ENCODE results near the gene RBM20. TPM values are rescaled to one million over a fixed set of nuclear protein-coding genes. Genes with fewer than 3 reads are reported as not detected.

RBM20 gene
- total RNA-seq, 1 experiment from 2014 or later, result not detected

GRCh38 chr10:110812583-110812982 lies 168.4 kb downstream of the RBM20 start:
- H3K27ac Mint-ChIP-seq (ENCODE audit: unreplicated experiment), result no peak overlapping the region
- no peaks in the 10 kb centered on the region for H3K27me3 Mint-ChIP-seq (ENCODE audit: unreplicated experiment)
- intact Hi-C loops (cut with micrococcal nuclease; ENCODE audit: unreplicated experiment), result no loop called here
- TF ChIP-seq, protein P1, sequence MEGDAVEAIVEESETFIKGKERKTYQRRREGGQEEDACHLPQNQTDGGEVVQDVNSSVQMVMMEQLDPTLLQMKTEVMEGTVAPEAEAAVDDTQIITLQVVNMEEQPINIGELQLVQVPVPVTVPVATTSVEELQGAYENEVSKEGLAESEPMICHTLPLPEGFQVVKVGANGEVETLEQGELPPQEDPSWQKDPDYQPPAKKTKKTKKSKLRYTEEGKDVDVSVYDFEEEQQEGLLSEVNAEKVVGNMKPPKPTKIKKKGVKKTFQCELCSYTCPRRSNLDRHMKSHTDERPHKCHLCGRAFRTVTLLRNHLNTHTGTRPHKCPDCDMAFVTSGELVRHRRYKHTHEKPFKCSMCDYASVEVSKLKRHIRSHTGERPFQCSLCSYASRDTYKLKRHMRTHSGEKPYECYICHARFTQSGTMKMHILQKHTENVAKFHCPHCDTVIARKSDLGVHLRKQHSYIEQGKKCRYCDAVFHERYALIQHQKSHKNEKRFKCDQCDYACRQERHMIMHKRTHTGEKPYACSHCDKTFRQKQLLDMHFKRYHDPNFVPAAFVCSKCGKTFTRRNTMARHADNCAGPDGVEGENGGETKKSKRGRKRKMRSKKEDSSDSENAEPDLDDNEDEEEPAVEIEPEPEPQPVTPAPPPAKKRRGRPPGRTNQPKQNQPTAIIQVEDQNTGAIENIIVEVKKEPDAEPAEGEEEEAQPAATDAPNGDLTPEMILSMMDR (IDR thresholded peaks at IDR 0.05; ENCODE audit: unreplicated experiment), result no peak
- H3K4me1 Mint-ChIP-seq (ENCODE audit: low read depth, unreplicated experiment), result no peaks in the 10 kb centered on the region
- CTCF ChIA-PET, result no interaction called here
- no peaks in the 10 kb centered on the region for H3K36me3 Mint-ChIP-seq (ENCODE audit: insufficient read depth, unreplicated experiment)
- no peak for DNase-seq
- BruUV-seq (replicated peaks), result no TSS peak
- H3K4me3 Mint-ChIP-seq (ENCODE audit: low read depth, unreplicated experiment), result no peak overlapping the region
- H3K9me3 Mint-ChIP-seq (ENCODE audit: low read depth, unreplicated experiment), result no peaks in the 10 kb centered on the region

DNA sequence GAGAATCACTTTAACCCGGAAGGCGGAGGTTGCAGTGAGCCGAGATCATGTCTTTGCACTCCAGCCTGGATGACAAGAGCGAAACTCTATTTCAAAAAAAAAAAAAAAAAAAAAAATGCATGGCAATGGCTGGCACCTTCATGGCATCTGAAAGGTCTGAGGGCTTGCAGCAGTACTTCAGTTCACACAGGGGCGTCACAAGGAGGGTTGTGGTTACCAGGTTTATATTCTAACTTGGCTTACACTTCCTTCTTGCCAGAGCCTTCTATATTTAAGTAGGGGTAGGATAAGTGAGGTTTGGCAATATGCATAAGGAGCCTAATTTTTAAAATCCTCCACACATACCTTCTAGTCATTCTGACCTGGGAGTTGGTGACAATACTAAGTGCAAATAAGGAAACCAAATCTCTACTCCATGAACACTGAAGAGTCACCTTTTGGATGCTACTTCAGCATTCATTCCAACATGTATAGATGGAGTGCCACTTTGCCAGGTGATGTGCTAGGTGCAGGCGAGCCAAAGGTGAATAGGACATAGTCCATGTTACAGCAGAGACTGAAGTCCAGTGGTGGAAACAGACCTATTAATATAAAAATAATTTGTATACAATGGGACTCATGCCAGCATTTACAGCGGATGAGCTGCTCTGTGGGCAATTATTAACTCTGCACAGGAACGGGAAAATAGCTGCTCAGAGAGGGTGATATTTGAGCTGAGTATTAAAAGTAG lies 169.8 kb downstream of the RBM20 start:
- intact Hi-C loops (cut with micrococcal nuclease; ENCODE audit: unreplicated experiment), result no loop called here
- no peaks in the 10 kb centered on the region for H3K27me3 Mint-ChIP-seq (ENCODE audit: unreplicated experiment)
- no peak overlapping the region for H3K27ac Mint-ChIP-seq (ENCODE audit: unreplicated experiment)
- no peak for DNase-seq
- H3K9me3 Mint-ChIP-seq (ENCODE audit: low read depth, unreplicated experiment), result no peaks in the 10 kb centered on the region
- no peaks in the 10 kb centered on the region for H3K36me3 Mint-ChIP-seq (ENCODE audit: insufficient read depth, unreplicated experiment)
- peaks cover 8% of the 10 kb centered on the region for H3K4me1 Mint-ChIP-seq (ENCODE audit: low read depth, unreplicated experiment)
- TF ChIP-seq, protein P1 (IDR thresholded peaks at IDR 0.05; ENCODE audit: unreplicated experiment), result no peak
- CTCF ChIA-PET, result no interaction called here
- no TSS peak for BruUV-seq (replicated peaks)
- H3K4me3 Mint-ChIP-seq (ENCODE audit: low read depth, unreplicated experiment), result no peak overlapping the region

DNA sequence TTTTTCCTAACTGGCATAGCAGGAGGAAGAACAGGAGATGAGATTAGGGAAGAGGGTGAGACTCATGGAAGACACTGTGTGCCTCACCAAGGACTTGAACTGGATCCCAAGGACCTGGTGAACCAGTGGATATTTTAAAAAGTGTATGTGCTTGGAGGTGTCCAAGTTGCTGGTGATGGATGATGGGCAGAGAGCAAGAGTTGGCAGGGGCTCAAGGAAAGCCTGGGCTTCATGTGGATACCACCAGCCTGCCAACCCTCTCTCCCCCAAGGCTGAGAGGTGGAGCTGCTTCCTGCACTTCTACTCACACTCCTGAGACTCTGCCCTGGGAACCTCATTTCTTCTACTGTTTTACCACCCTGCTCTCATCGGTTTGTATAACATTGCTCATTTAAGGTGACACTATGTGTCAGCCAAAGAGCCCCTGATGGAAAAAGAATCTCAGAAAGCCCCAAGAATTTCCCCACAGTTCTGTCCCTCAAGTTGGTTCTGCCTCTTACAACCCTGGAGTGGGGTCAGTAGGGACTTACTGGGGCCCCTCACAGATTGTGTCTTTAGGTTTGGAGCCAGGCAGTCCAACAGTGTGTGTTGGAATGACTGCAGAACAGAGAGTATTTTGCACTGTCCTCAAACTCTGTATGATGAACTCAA lies 171.3 kb downstream of the RBM20 start:
- no peaks in the 10 kb centered on the region for H3K27me3 Mint-ChIP-seq (ENCODE audit: unreplicated experiment)
- DNase-seq, result no peak
- CTCF ChIA-PET, result no interaction called here
- peaks cover 10% of the 10 kb centered on the region for H3K4me1 Mint-ChIP-seq (ENCODE audit: low read depth, unreplicated experiment)
- intact Hi-C loops (cut with micrococcal nuclease; ENCODE audit: unreplicated experiment), result no loop called here
- no peaks in the 10 kb centered on the region for H3K9me3 Mint-ChIP-seq (ENCODE audit: low read depth, unreplicated experiment)
- TF ChIP-seq, protein P1 (IDR thresholded peaks at IDR 0.05; ENCODE audit: unreplicated experiment), result no peak
- no TSS peak for BruUV-seq (replicated peaks)
- H3K36me3 Mint-ChIP-seq (ENCODE audit: insufficient read depth, unreplicated experiment), result no peaks in the 10 kb centered on the region
- no peak overlapping the region for H3K4me3 Mint-ChIP-seq (ENCODE audit: low read depth, unreplicated experiment)
- H3K27ac Mint-ChIP-seq (ENCODE audit: unreplicated experiment), result no peak overlapping the region

DNA sequence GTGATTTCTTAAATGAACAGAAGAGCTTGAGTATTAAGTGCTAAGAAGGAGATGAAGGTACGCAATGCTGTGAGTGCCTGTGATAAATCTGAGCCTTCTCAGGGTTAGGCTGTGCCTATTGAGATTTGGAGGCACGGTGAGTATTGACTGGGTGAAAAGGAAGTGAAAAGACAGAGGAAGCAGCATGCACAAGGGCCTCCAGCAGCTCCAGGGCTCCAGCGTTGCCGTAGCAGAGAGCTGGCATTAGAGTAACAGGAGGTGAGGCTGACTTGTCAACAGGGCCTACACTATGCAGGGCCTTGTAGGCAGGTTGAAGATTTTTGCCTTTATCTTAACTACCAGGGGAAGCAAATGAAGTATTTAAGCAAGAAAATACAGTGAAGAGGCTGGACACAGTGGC lies 173.5 kb downstream of the RBM20 start:
- TF ChIP-seq, protein P1 (IDR thresholded peaks at IDR 0.05; ENCODE audit: unreplicated experiment), result no peak
- intact Hi-C loops (cut with micrococcal nuclease; ENCODE audit: unreplicated experiment), result no loop called here
- BruUV-seq (replicated peaks), result no TSS peak
- Mint-ChIP-seq H3K27ac (ENCODE audit: unreplicated experiment) (no peak overlapping the region), H3K27me3 (ENCODE audit: unreplicated experiment) (no peaks in the 10 kb centered on the region), H3K4me1 (ENCODE audit: low read depth, unreplicated experiment) (peaks cover 10% of the 10 kb centered on the region), H3K36me3 (ENCODE audit: insufficient read depth, unreplicated experiment) (no peaks in the 10 kb centered on the region), H3K9me3 (ENCODE audit: low read depth, unreplicated experiment) (no peaks in the 10 kb centered on the region), H3K4me3 (ENCODE audit: low read depth, unreplicated experiment) (no peak overlapping the region)
- CTCF ChIA-PET, result no interaction called here
- no peak for DNase-seq

Data from Calu3 (cell line).